GM18517 (cell line): ENCODE results near the gene SLC38A10.
"Not testable (repeated sequence)": the region's sequence is repeated elsewhere in the genome, so short reads cannot be mapped to it uniquely, and the experiment has no call there.

ENCODE experiments used
- ATAC-seq: cut with Tn5 transposase; IDR thresholded peaks from one replicate; pipeline ENCODE4 v1.9.1; 2021; ENCODE audit warnings: mild to moderate bottlenecking, moderate library complexity; ENCODE audit not compliant: unreplicated experiment

Gene SLC38A10

GRCh38 chr17:81313776-81314397, 18.8 kb upstream of the SLC38A10 start:
- no peak for ATAC-seq

GRCh38 chr17:81312624-81313325, 17.7 kb upstream of the SLC38A10 start:
- no peak for ATAC-seq

GRCh38 chr17:81311946-81312345, 16.8 kb upstream of the SLC38A10 start:
- ATAC-seq, result no peak

DNA sequence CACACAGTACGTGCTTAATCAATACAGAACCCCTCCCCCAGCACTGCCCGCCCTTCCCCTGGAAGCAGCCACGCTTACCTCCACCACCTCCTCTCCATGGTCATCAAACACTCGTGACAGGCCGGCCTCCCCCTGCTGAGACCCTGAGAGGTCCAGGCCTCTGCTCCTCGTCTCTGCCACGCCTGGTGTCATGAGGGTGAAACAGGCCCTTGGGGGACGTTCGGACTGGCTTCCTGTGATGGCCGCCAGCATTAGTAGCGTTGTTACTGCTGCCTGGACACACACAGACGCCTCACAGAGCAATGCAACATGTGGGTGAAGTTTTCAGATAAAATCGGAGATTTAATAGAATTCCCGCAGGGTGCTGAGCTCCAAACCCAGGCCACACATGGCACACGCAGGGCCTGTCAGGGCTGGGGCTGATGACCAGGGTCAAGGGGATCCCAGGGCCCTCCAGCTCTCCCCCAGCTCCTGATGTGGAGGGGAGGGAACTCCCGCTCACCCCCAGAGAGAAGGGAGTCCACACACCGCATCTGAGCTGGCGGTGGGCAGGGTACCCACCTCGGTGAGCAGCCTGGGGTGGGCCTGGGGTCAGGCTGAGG, 15.9 kb upstream of the SLC38A10 start:
- no peak for ATAC-seq

- ATAC-seq, result no peak
These were observed 15.0 kb upstream of the SLC38A10 start for GRCh38 chr17:81309859-81310839.

GRCh38 chr17:81309140-81309858, 14.2 kb upstream of the SLC38A10 start:
- no peak for ATAC-seq

- ATAC-seq, result not testable (repeated sequence)
These were observed 13.7 kb upstream of the SLC38A10 start for GRCh38 chr17:81308784-81309139.

GRCh38 chr17:81307636-81308560, 12.8 kb upstream of the SLC38A10 start:
- ATAC-seq, result no peak

DNA sequence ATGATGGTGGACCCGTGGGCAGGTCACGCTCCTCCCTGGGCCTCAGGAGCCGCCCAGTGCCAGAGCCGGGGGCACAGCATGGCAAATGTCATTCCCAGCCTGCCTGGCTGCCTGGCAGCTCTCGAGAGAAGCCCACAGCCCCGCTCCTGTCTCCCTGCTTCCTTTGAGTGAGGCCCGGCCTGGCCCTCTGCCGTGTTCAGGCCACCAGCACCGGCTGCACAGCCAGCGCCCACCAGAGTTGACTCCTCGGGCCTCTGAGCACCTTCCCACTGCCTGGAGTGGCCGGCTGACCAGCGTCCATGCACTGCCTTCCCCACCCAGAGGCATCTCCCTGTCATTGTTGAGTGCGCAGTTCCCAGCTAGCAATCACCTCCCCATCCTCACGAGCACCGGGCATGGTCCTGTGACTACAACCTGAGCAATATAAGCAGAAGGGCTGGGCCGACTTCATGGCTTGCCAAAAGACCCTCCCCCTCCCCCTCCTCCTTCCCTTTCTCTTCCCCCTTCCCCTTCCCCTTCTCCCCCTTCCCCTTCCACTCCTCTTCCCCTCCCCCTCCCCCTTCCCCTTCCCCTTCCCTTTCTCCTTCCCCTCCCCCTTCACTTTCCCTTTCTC, 11.9 kb upstream of the SLC38A10 start:
- no peak for ATAC-seq

DNA sequence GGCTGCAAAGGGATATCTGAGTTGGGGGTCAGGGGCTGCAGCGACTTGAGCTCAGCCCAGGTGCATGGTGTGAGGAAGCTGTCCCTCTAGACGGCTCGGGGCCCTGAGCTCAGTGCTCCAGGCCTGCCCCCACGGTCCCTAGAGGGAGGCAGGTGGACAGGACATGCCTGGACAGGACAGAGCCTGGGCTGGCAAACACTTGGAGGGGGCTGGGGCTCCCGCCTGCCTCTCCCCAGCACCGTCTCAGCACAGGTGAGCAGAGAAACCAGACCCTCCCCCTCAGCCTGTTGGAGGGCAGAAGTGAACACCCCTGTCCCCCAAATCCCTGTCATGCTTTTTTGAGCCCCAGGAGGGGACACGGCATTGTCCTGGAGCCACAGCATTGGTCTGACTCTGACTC, 11.4 kb upstream of the SLC38A10 start:
- ATAC-seq, result no peak

GRCh38 chr17:81305051-81305630, 10.0 kb upstream of the SLC38A10 start:
- no peak for ATAC-seq

DNA sequence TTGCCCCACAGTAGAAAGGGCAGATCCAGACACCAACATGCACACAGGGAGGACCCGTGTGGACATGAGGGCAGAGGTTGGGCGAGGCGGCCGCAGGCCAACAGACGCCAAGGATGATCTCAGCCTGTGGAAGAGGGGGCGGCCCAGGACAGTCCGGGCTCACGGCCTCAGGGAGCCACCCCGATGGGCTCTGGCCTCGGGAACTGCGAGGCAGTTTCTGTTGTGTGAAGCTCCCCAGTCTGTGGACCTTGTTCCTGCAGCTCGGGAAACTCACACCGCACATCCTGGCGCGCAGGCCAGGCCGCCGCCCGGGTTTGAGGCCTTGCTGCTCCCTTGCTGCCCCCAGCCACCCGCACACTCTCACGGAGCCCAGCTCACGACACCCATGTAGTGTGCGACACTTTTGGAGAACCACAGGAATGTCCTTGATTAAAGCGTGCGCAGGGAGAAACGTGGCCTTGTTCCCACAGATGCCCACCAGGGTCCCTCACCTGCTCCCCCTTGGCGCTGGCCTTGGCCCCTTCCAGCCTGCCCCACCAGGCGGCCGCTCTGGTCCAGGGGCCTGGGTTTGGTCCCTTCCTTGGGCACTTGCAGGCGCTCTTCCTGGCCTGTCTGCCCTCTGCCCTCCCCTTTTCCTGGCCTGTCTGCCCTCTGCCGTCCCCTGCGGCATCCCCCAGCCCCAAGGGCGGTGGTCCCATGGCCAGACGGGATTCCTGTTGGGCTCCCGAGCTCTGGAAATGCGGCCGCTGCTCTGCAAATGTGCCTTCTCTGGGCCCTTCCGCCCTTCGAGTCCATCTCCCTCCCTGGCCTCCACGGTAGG, 9.3 kb upstream of the SLC38A10 start:
- ATAC-seq, result no peak

- ATAC-seq, result no peak
These were observed 8.3 kb upstream of the SLC38A10 start for GRCh38 chr17:81303385-81303784.

- ATAC-seq, result no peak
These were observed 7.8 kb upstream of the SLC38A10 start for GRCh38 chr17:81302861-81303333.

GRCh38 chr17:81302324-81302723, 7.2 kb upstream of the SLC38A10 start:
- no peak for ATAC-seq

DNA sequence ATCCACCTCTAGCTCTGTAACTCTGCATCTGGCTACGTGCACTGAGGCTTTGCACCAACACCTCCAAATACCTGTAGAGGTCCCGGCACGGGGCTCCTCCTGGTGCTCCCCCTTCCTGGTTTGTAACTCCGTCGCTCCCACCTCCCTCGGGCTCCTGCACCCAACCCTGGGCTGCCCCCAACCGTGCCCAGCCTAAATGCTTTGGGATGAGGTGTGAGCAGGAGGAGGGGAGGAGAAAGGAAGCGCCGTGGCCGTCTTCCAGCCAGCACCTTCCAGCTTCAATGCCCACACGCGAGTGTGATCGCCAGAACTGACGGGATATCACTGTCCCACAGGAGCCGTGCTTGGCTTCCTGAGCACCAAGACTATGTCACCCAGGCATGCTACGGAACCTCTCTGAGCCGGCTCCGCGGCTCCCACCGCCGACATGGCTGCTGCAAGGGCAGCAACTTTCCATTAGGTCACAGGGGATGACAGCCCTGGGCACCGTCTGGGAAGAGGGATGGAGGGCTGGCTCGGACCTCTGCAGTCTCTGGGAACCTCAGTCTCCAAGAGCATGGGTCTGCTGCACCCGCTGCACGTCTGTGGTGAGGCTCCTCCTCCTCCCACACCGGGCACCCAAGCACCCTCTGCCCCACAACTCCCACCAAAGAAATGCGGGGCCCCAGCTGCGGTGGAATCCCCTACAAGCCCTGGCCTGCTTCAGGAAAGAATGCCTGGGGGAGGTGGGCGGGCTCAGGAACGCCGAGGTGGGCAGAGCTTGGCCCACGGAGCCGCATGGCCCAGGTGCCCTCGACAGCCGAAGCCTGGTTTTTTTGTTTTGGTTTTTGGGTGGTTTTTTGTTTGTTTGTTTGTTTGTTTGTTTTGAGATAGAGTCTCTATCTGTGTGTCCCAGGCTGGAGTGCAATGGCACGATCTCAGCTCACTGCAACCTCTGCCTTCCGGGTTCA, 6.4 kb upstream of the SLC38A10 start:
- no peak for ATAC-seq
